Chondrocyte (in vitro differentiated cells): Measurements from ENCODE around the gene HSD3B1. TPM values are rescaled to one million over a fixed set of nuclear protein-coding genes. Genes with fewer than 3 reads are reported as not detected.

ENCODE experiments used
- DNase-seq: peaks from one replicate; pipeline ENCODE4 v3.0.0; 2021; ENCODE audit warnings: mixed read lengths, low spot score
- H3K27ac Mint-ChIP-seq: one replicate; pipeline ENCODE4 v1.8.0; 2021; ENCODE audit warnings: mild to moderate bottlenecking, moderate library complexity, mixed read lengths; ENCODE audit not compliant: unreplicated experiment
- H3K27me3 Mint-ChIP-seq: 2 replicates; pipeline ENCODE4 v1.8.0; 2021; ENCODE audit warnings: low read depth, mixed read lengths
- H3K36me3 Mint-ChIP-seq: 2 replicates; pipeline ENCODE4 v1.8.0; 2021; ENCODE audit warnings: low read depth, mixed read lengths
- H3K4me1 Mint-ChIP-seq: 2 replicates; pipeline ENCODE4 v1.8.0; 2021; ENCODE audit warnings: low read depth, mild to moderate bottlenecking, mixed read lengths
- H3K4me3 Mint-ChIP-seq: one replicate; pipeline ENCODE4 v1.8.0; 2021; ENCODE audit warnings: mild to moderate bottlenecking, moderate library complexity, mixed read lengths; ENCODE audit not compliant: unreplicated experiment
- H3K9me3 Mint-ChIP-seq: 2 replicates; pipeline ENCODE4 v1.8.0; 2021; ENCODE audit warnings: low read depth, mixed read lengths
- CTCF ChIP-seq: fragments of 200-600 bp; sonication (generic); IDR thresholded peaks from 2 replicates; pipeline ENCODE4 v1.5.0; 2021; ENCODE audit warnings: antibody characterized with exemption, mild to moderate bottlenecking, moderate library complexity
- total RNA-seq: library from RNA; stranded (reverse); gene quantifications from 3 replicates; pipeline ENCODE4 v1.2.1, GENCODE V29; 2021

HSD3B1 gene
- total RNA-seq, 1 donor from 2014 or later: not detected

- Mint-ChIP-seq H3K4me1 (peaks cover 6% of the 10 kb centered on the region), H3K9me3 (peaks cover 9% of the 10 kb centered on the region), H3K27me3 (peaks cover 24% of the 10 kb centered on the region), H3K36me3 (peaks cover 5% of the 10 kb centered on the region), H3K27ac (no peak overlapping the region), H3K4me3 (no peak overlapping the region)
- no peak for DNase-seq
- TF ChIP-seq CTCF: no peak
These were observed 25.4 kb downstream of the HSD3B1 start for GRCh38 chr1:119532324-119532910.

DNA sequence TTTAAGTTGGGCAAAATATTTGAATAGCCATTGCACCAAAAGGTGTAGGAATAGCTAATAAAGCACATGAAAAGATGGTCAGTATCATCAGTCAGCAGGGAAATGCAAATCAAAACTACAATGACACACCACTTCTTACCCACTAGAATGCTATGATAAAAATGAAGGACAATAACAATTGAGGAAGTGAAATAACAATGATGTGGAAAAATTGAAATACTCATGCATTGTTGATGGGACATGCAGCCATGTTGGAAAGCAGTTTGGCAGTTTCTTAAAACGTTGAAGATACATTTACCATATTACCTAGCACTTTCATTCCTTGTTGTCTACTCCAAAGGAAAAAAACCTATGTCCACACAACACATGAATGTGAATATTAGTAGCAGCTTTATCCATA is 28.4 kb downstream of the HSD3B1 start:
- DNase-seq: no peak
- Mint-ChIP-seq H3K27me3 (peaks cover 25% of the 10 kb centered on the region), H3K27ac (no peak overlapping the region), H3K4me3 (no peak overlapping the region), H3K36me3 (peaks cover 2% of the 10 kb centered on the region), H3K4me1 (peaks cover 9% of the 10 kb centered on the region), H3K9me3 (peaks cover 8% of the 10 kb centered on the region)
- TF ChIP-seq CTCF: no peak

DNA sequence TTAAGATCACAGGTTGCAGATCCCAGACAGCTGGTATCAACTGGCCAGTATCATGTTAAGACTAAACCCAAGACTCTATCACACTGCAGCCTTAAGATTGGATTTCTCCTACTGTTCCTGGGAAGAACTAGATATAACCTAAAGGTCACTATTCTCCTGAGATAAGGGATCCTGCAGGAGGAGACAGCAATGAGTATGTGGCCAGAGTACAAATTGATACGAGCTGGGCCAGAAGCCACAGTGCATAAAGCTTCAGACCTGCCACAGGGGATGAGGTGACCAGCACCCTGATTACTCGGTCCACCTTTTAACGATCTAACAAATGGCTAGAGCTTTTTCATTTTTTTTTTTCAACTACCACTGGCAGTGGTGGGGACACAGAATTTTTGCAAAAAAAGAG is 31.0 kb downstream of the HSD3B1 start:
- no peak for TF ChIP-seq CTCF
- no peak overlapping the region for H3K4me3 Mint-ChIP-seq
- peaks cover 14% of the 10 kb centered on the region for H3K4me1 Mint-ChIP-seq
- DNase-seq: no peak
- H3K9me3 Mint-ChIP-seq: no peaks in the 10 kb centered on the region
- peaks cover 2% of the 10 kb centered on the region for H3K36me3 Mint-ChIP-seq
- peaks cover 27% of the 10 kb centered on the region for H3K27me3 Mint-ChIP-seq
- H3K27ac Mint-ChIP-seq: no peak overlapping the region

DNA sequence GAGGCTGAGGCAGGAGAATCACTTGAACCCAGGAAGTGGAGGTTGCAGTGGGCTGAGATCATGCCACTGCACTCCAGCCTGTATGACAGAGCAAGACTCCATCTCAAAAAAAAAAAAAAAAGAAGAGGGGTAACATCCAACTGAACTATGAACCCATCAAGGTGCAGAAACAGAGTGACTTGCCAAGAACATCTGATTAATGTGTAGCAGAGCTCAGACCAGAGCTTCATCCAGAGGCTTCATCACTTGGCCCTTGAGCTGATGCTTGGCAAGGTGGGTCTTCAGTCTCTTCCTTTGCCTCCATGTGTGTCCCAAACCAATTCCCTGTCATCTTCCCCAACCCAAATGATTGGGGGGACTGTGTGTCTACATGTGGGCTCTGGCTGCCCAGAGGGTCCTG is 32.6 kb downstream of the HSD3B1 start:
- H3K27ac Mint-ChIP-seq: no peak overlapping the region
- no peaks in the 10 kb centered on the region for H3K9me3 Mint-ChIP-seq
- no peak for TF ChIP-seq CTCF
- peaks cover 36% of the 10 kb centered on the region for H3K27me3 Mint-ChIP-seq
- no peak for DNase-seq
- H3K4me1 Mint-ChIP-seq: peaks cover 14% of the 10 kb centered on the region
- H3K36me3 Mint-ChIP-seq: peaks cover 7% of the 10 kb centered on the region
- H3K4me3 Mint-ChIP-seq: no peak overlapping the region

GRCh38 chr1:119541389-119541788 is 34.4 kb downstream of the HSD3B1 start:
- no peak for DNase-seq
- Mint-ChIP-seq H3K9me3 (no peaks in the 10 kb centered on the region), H3K36me3 (peaks cover 7% of the 10 kb centered on the region), H3K27me3 (peaks cover 36% of the 10 kb centered on the region), H3K4me1 (peaks cover 14% of the 10 kb centered on the region), H3K27ac (no peak overlapping the region), H3K4me3 (no peak overlapping the region)
- TF ChIP-seq CTCF: no peak
